Neural progenitor cell (in vitro differentiated cells): Measurements from ENCODE around the gene CACNG7. TPM values are rescaled to one million over a fixed set of nuclear protein-coding genes. Genes with fewer than 3 reads are reported as not detected.

ENCODE experiments used
- DNase-seq: peaks from one replicate; pipeline ENCODE4 v3.0.0-alpha.2; 2016; ENCODE audit warnings: low spot score
- H2AFZ ChIP-seq: fragments of 200-600 bp; sonication (generic); replicated peaks from 2 replicates; pipeline ENCODE4 v1.6.1; 2016; ENCODE audit warnings: antibody characterized with exemption
- H3F3A ChIP-seq: fragments of 200-600 bp; sonication (generic); 2 replicates; pipeline ENCODE4 v1.6.1; 2016; ENCODE audit warnings: antibody characterized with exemption, low read depth
- H3K27ac ChIP-seq: fragments of 200-600 bp; sonication (generic); 2 replicates; pipeline ENCODE4 v1.5.1; 2016; ENCODE audit warnings: mild to moderate bottlenecking
- H3K27me3 ChIP-seq: fragments of 200-600 bp; sonication (generic); 2 replicates; pipeline ENCODE4 v1.6.1; 2016; ENCODE audit warnings: mild to moderate bottlenecking, moderate library complexity
- H3K36me3 ChIP-seq: fragments of 200-600 bp; sonication (generic); 2 replicates; pipeline ENCODE4 v1.5.1; 2016
- H3K4me1 ChIP-seq: fragments of 200-600 bp; sonication (generic); 2 replicates; pipeline ENCODE4 v1.6.1; 2016; ENCODE audit warnings: mixed run types
- H3K4me2 ChIP-seq: fragments of 200-600 bp; sonication (generic); 2 replicates; pipeline ENCODE4 v1.6.1; 2016
- H3K4me3 ChIP-seq: fragments of 200-600 bp; sonication (generic); 2 replicates; pipeline ENCODE4 v1.5.1; 2016
- H3K79me2 ChIP-seq: fragments of 200-600 bp; sonication (generic); 2 replicates; pipeline ENCODE4 v1.6.1; 2016; ENCODE audit warnings: low read depth
- H3K9ac ChIP-seq: fragments of 200-600 bp; sonication (generic); 2 replicates; pipeline ENCODE4 v1.6.1; 2016
- H3K9me3 ChIP-seq: fragments of 200-600 bp; sonication (generic); 2 replicates; pipeline ENCODE4 v1.5.1; 2016; ENCODE audit warnings: low read depth
- H4K20me1 ChIP-seq: fragments of 200-600 bp; sonication (generic); 2 replicates; pipeline ENCODE4 v1.6.1; 2016; ENCODE audit warnings: low read depth
- H3K27ac Mint-ChIP-seq: 3 replicates; pipeline ENCODE4 v1.8.0; 2021; ENCODE audit warnings: mixed read lengths
- H3K27me3 Mint-ChIP-seq: 2 replicates; pipeline ENCODE4 v1.8.0; 2022; ENCODE audit warnings: low read depth, mild to moderate bottlenecking, inconsistent platforms, moderate library complexity, mixed read lengths; ENCODE audit not compliant: insufficient read depth
- H3K36me3 Mint-ChIP-seq: 3 replicates; pipeline ENCODE4 v1.8.0; 2021; ENCODE audit warnings: mixed read lengths
- H3K4me1 Mint-ChIP-seq: 3 replicates; pipeline ENCODE4 v1.8.0; 2021; ENCODE audit warnings: mixed read lengths
- H3K4me3 Mint-ChIP-seq: 3 replicates; pipeline ENCODE4 v1.8.0; 2021; ENCODE audit warnings: mild to moderate bottlenecking, moderate library complexity, mixed read lengths
- H3K9me3 Mint-ChIP-seq: 3 replicates; pipeline ENCODE4 v1.8.0; 2020; ENCODE audit warnings: mixed read lengths
- EZH2 ChIP-seq: fragments of 200-600 bp; sonication (generic); IDR thresholded peaks from 2 replicates; pipeline ENCODE4 v1.6.1; 2017; ENCODE audit warnings: antibody characterized with exemption, mild to moderate bottlenecking, moderate library complexity
- EZH2phosphoT487 ChIP-seq: fragments of 200-600 bp; sonication (generic); IDR thresholded peaks from 2 replicates; pipeline ENCODE4 v1.6.1; 2017; ENCODE audit warnings: antibody characterized with exemption
- total RNA-seq: library from RNA; depleted of rRNA; stranded (reverse); fragments of >200 nt; gene quantifications from 2 replicates; pipeline ENCODE4 v1.2.3, GENCODE V29; 2015; ENCODE audit warnings: low replicate concordance
- TF ChIP-seq, protein P1 (sequence below): fragments of 200-600 bp; sonication (generic); IDR thresholded peaks from 2 replicates; pipeline ENCODE4 v1.5.1; 2017; ENCODE audit warnings: antibody characterized with exemption, mild to moderate bottlenecking

The CACNG7 gene
- total RNA-seq, 1 donor from 2014 or later = 6.7 TPM

DNA sequence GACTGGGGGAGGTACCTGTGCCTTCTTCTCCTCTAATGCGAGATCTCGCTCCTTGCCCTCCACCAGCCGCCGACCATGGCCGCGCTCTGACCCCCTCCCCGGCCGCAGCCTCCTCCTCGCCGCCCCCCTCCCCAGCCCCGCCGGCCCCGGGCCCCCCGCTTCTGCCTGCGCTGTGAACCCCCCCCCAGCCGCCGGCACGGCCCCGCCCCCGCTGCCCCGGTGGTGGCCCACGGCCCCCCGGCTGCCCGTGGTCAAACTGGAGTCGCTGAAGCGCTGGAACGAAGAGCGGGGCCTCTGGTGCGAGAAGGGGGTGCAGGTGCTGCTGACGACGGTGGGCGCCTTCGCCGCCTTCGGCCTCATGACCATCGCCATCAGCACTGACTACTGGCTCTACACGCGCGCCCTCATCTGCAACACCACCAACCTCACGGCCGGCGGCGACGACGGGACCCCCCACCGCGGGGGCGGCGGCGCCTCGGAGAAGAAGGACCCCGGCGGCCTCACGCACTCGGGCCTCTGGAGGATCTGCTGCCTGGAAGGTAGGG lies 53.9 kb downstream of the CACNG7 start, which contains the start of gene CACNG8:
TSS of gene CACNG8 (plus strand) at position 51 of the 545 bp plus-strand sequence.
- Histone ChIP-seq H3K4me1 (peaks cover 32% of the 10 kb centered on the region), H3K27ac (no peak within 1 kb of the TSS), H3K4me3 (peak within 1 kb of the TSS; percentile 39), H2AFZ (no peak within 1 kb of the TSS), H3K79me2 (no peaks in the 10 kb centered on the region), H3F3A (peaks cover 23% of the 10 kb centered on the region), H3K27me3 (peaks cover 77% of the 10 kb centered on the region), H4K20me1 (peaks cover 13% of the 10 kb centered on the region), H3K36me3 (no peaks in the 10 kb centered on the region), H3K9ac (no peak within 1 kb of the TSS), H3K4me2 (peak within 1 kb of the TSS; percentile 80), H3K9me3 (no peaks in the 10 kb centered on the region)
- Mint-ChIP-seq H3K36me3 (peaks cover 7% of the 10 kb centered on the region), H3K4me3 (peak within 1 kb of the TSS; percentile 88), H3K27ac (no peak within 1 kb of the TSS), H3K9me3 (no peaks in the 10 kb centered on the region), H3K4me1 (peaks cover 46% of the 10 kb centered on the region), H3K27me3 (peaks cover 5% of the 10 kb centered on the region)
- TF ChIP-seq, protein P1, sequence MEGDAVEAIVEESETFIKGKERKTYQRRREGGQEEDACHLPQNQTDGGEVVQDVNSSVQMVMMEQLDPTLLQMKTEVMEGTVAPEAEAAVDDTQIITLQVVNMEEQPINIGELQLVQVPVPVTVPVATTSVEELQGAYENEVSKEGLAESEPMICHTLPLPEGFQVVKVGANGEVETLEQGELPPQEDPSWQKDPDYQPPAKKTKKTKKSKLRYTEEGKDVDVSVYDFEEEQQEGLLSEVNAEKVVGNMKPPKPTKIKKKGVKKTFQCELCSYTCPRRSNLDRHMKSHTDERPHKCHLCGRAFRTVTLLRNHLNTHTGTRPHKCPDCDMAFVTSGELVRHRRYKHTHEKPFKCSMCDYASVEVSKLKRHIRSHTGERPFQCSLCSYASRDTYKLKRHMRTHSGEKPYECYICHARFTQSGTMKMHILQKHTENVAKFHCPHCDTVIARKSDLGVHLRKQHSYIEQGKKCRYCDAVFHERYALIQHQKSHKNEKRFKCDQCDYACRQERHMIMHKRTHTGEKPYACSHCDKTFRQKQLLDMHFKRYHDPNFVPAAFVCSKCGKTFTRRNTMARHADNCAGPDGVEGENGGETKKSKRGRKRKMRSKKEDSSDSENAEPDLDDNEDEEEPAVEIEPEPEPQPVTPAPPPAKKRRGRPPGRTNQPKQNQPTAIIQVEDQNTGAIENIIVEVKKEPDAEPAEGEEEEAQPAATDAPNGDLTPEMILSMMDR = no peak
- TF ChIP-seq EZH2phosphoT487 = no peak
- no peak for TF ChIP-seq EZH2
- peak; percentile 56 for DNase-seq

DNA sequence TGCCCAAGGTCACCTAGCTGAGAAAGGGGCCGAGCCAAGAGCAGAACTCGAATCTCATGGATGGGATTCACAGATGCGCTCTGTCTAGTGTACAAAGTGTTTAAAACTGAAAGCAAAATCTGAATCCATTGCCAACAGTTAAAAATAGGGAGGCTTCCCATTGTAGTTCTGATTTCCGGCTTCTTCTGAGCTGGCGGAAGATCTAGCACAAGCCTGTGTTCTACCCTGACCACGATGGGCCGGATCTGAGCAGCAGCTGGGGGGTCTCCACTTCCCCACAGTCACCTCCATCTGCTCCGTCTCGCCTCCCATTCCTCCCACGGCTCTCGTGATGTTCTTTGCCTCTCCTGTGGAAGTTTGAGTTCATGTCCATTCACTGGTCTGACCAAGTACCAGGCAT lies 56.0 kb downstream of the CACNG7 start:
- Histone ChIP-seq H3K27me3 (peaks cover 56% of the 10 kb centered on the region), H3K36me3 (no peaks in the 10 kb centered on the region), H3K4me1 (peaks cover 20% of the 10 kb centered on the region), H3K4me3 (no peak overlapping the region), H2AFZ (no peak overlapping the region), H3K79me2 (no peaks in the 10 kb centered on the region), H3K27ac (no peak overlapping the region), H3K9me3 (no peaks in the 10 kb centered on the region), H3F3A (peaks cover 14% of the 10 kb centered on the region), H3K9ac (no peak overlapping the region), H3K4me2 (no peak overlapping the region), H4K20me1 (peaks cover 13% of the 10 kb centered on the region)
- H3K4me3 Mint-ChIP-seq = peak overlapping the region; percentile 41
- peaks cover 7% of the 10 kb centered on the region for H3K36me3 Mint-ChIP-seq
- no peaks in the 10 kb centered on the region for H3K9me3 Mint-ChIP-seq
- H3K4me1 Mint-ChIP-seq = peaks cover 30% of the 10 kb centered on the region
- H3K27ac Mint-ChIP-seq = no peak overlapping the region
- H3K27me3 Mint-ChIP-seq = peaks cover 8% of the 10 kb centered on the region
- DNase-seq = no peak
- TF ChIP-seq EZH2phosphoT487 (no peak), EZH2 (no peak)
- TF ChIP-seq, protein P1 = no peak

DNA sequence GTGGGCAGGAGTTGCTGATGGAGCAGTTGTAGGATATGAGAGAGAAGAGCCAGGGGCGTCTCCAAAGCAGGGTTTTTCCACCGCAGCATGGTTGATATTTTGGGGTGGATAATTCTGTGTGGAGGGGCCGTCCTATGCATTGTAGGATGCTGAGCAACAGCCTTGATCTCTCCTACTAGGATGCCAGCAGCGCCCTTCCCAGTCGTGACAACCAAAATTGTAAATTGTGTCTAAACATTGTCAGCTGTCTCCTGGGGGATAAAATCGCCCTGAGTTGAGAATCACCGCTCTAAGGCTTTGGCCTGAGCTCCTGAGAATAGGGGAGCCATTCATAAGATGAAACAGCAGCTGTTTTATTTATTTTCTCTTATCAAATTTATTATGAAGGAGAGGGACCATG lies 57.9 kb downstream of the CACNG7 start:
- H3K9me3 Mint-ChIP-seq = no peaks in the 10 kb centered on the region
- Histone ChIP-seq H3F3A (no peaks in the 10 kb centered on the region), H3K36me3 (no peaks in the 10 kb centered on the region), H3K27ac (no peak overlapping the region), H3K4me2 (no peak overlapping the region), H2AFZ (no peak overlapping the region), H3K4me1 (peaks cover 9% of the 10 kb centered on the region), H3K9ac (no peak overlapping the region), H3K4me3 (no peak overlapping the region), H3K9me3 (no peaks in the 10 kb centered on the region), H4K20me1 (no peaks in the 10 kb centered on the region), H3K27me3 (peaks cover 37% of the 10 kb centered on the region), H3K79me2 (no peaks in the 10 kb centered on the region)
- peaks cover 4% of the 10 kb centered on the region for H3K27me3 Mint-ChIP-seq
- no peak overlapping the region for H3K27ac Mint-ChIP-seq
- no peak for DNase-seq
- H3K36me3 Mint-ChIP-seq = peaks cover 9% of the 10 kb centered on the region
- H3K4me3 Mint-ChIP-seq = no peak overlapping the region
- TF ChIP-seq EZH2 (no peak), EZH2phosphoT487 (no peak)
- TF ChIP-seq, protein P1 = no peak
- H3K4me1 Mint-ChIP-seq = peaks cover 13% of the 10 kb centered on the region
